ENCODE measurements around the gene RBKS. TPM values are rescaled to one million over a fixed set of nuclear protein-coding genes. Genes with fewer than 3 reads are reported as not detected.
"Not testable (repeated sequence)": the region's sequence is repeated elsewhere in the genome, so short reads cannot be mapped to it uniquely, and the experiment has no call there.

The RBKS gene
- polyA plus RNA-seq, 3 donors = 2.8 to 19.8 (median 9.4) TPM

- H3K27ac ChIP-seq (ENCODE audit: low read depth, low read length) = no peak overlapping the region
- 89 to 94% (median 91%) methylated on average over 1 of the region's 1 CpG for WGBS, 3 donors
Observed at GRCh38 chr2:27885234-27885633, 5.0 kb downstream of the RBKS start.

- 10 to 14% (median 11%) methylated on average over 2 of the region's 2 CpGs for WGBS, 3 donors
- H3K27ac ChIP-seq (ENCODE audit: low read depth, low read length) = no peak overlapping the region
Observed at GRCh38 chr2:27884601-27885000, 5.6 kb downstream of the RBKS start.

DNA sequence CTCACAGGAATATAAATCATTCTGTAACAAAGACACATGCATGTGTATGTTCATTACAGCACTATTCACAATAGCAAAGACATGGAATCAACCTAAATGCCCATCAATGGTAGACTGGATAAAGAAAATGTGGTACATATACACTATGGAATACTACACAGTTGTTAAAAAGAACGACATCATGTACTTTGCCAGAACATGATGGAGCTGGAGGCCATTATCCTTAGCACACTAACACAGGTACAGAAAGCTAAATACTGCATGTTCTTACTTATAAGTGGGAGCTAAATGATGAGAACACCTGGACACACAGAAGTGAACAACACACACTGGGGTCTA, 7.6 kb downstream of the RBKS start:
- 94 to 98% (median 94%) methylated on average over 1 of the region's 1 CpG for WGBS, 3 donors
- not testable (repeated sequence) for H3K27ac ChIP-seq (ENCODE audit: low read depth, low read length)

GRCh38 chr2:27881815-27882583, 8.2 kb downstream of the RBKS start:
- not testable (repeated sequence) for H3K27ac ChIP-seq (ENCODE audit: low read depth, low read length)
- 92% methylated on average over 4 of the region's 4 CpGs for WGBS, 3 donors

DNA sequence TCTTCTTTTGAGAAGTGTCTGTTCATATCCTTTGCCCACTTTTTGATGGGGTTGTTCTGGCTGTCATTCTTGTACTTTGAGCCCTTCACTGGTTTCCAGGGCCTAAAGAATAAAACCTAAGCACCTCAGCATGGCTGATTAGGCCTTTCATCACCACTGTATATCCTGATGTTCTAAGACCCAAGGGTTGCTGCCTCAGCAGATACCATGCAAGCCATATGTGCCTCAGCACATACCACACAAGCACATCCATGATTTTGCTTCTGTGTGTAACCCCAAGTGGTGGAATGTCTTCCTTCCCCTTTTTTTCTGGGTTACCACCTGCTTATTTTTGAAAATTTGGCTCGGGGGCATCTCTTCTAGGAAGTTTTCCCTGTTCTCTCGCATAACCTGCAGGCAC, 11.4 kb downstream of the RBKS start:
- 67 to 87% (median 73%) methylated on average over 2 of the region's 2 CpGs for WGBS, 3 donors
- no peak overlapping the region for H3K27ac ChIP-seq (ENCODE audit: low read depth, low read length)

- 83 to 84% (median 84%) methylated on average over 9 of the region's 9 CpGs for WGBS, 3 donors
- H3K27ac ChIP-seq (ENCODE audit: low read depth, low read length) = no peak overlapping the region
Observed at GRCh38 chr2:27875089-27875881, 14.9 kb downstream of the RBKS start.

- no peak overlapping the region for H3K27ac ChIP-seq (ENCODE audit: low read depth, low read length)
- WGBS, 3 donors = 73 to 88% (median 81%) methylated on average over 1 of the region's 1 CpG
Observed at GRCh38 chr2:27873091-27873490, 17.1 kb downstream of the RBKS start.

DNA sequence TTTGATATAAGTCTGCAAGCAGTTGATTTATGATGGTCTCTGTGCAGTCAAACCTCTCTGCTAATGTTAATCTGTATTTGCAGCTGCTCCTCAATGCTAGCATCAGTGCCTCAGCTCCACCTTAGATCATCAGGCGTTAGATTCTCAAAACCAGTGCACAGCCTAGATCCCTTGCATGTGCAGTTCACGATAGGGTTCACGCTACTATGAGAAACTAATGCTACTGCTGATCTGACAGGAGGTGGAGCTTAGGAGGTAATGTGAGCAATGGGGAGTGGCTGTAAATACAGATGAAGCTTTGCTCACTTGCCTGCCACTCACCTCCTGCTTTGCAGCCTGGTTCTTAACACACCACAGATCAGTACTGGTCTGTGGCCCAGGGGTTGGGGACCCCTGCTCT, 18.4 kb downstream of the RBKS start:
- H3K27ac ChIP-seq (ENCODE audit: low read depth, low read length) = no peak overlapping the region
- 56 to 98% (median 86%) methylated on average over 3 of the region's 3 CpGs for WGBS, 3 donors

DNA sequence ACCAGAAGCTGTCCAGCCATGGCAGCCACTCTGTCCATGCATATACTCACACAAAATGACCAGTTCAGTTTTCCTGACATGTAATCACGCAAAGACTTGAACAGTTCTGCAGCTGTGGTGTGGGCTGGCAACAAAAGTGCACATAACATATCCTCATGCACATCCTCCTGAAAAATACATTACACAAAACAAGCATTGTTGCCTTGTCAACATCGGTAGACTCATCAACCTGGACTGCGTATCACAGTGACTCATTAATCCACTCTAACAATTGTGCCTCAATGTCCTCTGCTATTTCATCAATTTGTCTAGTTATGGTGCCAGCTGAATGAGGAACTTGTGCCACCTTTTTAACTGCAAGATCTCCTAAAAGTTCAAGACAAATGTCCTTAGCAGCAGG, 19.5 kb downstream of the RBKS start:
- 94 to 96% (median 95%) methylated on average over 3 of the region's 3 CpGs for WGBS, 3 donors
- H3K27ac ChIP-seq (ENCODE audit: low read depth, low read length) = no peak overlapping the region

GRCh38 chr2:27869763-27870162, 20.4 kb downstream of the RBKS start:
- no peak overlapping the region for H3K27ac ChIP-seq (ENCODE audit: low read depth, low read length)
- 37 to 90% (median 89%) methylated on average over 6 of the region's 6 CpGs for WGBS, 3 donors

GRCh38 chr2:27866237-27866636, 23.9 kb downstream of the RBKS start:
- no peak overlapping the region for H3K27ac ChIP-seq (ENCODE audit: low read depth, low read length)
- WGBS, 3 donors = 70 to 78% (median 75%) methylated on average over 1 of the region's 1 CpG

GRCh38 chr2:27863955-27864354, 26.2 kb downstream of the RBKS start:
- WGBS, 3 donors = 95 to 97% (median 96%) methylated on average over 5 of the region's 5 CpGs
- H3K27ac ChIP-seq (ENCODE audit: low read depth, low read length) = not testable (repeated sequence)

DNA sequence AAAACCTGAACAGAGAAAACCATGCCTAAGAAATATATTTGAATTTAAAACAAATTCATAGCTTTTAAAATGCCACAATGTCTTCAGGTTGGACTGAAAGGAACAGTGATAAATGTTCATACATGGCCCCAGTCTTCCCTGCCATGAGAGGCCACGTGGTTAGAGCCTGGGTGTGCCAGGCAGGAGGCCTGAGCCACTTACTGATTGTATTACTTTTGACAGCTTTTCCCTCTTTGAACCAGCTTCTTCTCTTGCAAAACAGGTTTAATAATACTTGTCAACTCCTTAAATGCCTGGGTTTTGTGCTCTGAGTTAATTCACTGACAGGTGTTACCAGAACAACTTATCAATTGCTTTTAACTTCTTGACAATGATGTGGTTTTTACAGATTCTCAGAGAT, 27.0 kb downstream of the RBKS start:
- no peak overlapping the region for H3K27ac ChIP-seq (ENCODE audit: low read depth, low read length)
- WGBS, 3 donors = 69 to 75% (median 73%) methylated on average over 1 of the region's 1 CpG

GRCh38 chr2:27860111-27860510, 30.1 kb downstream of the RBKS start:
- no peak overlapping the region for H3K27ac ChIP-seq (ENCODE audit: low read depth, low read length)

GRCh38 chr2:27857417-27858172, 32.6 kb downstream of the RBKS start:
- 88 to 98% (median 95%) methylated on average over 4 of the region's 4 CpGs for WGBS, 3 donors
- H3K27ac ChIP-seq (ENCODE audit: low read depth, low read length) = no peak overlapping the region

- WGBS, 3 donors = 93 to 97% (median 93%) methylated on average over 3 of the region's 3 CpGs
Observed at GRCh38 chr2:27856956-27857355, 33.2 kb downstream of the RBKS start.

GRCh38 chr2:27856386-27856785, 33.8 kb downstream of the RBKS start:
- 58 to 87% (median 75%) methylated on average over 3 of the region's 3 CpGs for WGBS, 3 donors
- no peak overlapping the region for H3K27ac ChIP-seq (ENCODE audit: low read depth, low read length)

More at GRCh38 chr2:27856956-27857355, 33.2 kb downstream of the RBKS start:
- H3K27ac ChIP-seq (ENCODE audit: low read depth, low read length) = no peak overlapping the region

- H3K27ac ChIP-seq (ENCODE audit: low read depth, low read length) = no peak overlapping the region
Observed at GRCh38 chr2:27855476-27855875, 34.7 kb downstream of the RBKS start.

DNA sequence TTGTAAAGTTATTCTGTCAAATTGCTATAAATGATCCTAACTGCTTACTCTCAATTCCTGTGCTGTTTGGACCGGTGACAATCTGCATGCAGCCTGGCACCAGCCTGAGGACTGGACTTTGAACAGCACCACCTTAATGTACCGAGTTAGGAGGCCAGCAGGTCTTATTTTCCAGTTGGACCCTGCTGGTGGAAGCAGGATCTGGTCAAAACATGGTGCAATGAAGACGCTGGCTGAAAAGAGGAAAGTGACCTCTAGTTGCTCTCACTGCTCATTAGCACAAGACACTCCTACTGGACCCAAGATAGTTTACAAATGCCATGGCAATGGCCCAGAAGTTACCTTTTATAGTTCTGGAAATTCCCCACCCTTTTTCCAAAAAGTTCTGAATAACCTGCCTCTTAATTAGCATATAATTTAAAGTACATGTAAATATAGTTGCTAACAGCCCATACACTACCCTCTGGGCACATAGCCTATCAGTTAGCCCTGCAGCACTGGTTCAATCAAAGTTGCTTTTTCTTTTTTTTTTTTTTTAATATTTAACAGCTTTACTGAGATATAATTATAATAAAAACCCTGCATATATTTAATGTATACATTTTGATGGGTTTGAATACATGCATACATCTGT, 35.8 kb downstream of the RBKS start:
- no peak overlapping the region for H3K27ac ChIP-seq (ENCODE audit: low read depth, low read length)
- 43 to 88% (median 81%) methylated on average over 3 of the region's 3 CpGs for whole genome bisulfite sequencing, 3 donors
